ENCODE data around the gene PIP.
"Not testable (repeated sequence)": the region's sequence is repeated elsewhere in the genome, so short reads cannot be mapped to it uniquely, and the experiment has no call there.

Gene PIP

GRCh38 chr7:143177374-143178119, 45.7 kb downstream of the PIP start:
- Histone ChIP-seq H3K9me3 (ENCODE audit: control insufficient read depth in 1 of 2, low read length in 2 of 2) (peaks cover 0 to 5% of the 10 kb centered on the region in 2 donors), H3K4me3 (ENCODE audit: low read depth in 1 of 2, low read length in 2 of 2) (no peak overlapping the region), H3K27me3 (ENCODE audit: low read depth, low read length) (no peaks in the 10 kb centered on the region), H3K27ac (ENCODE audit: low read length) (no peak overlapping the region), H3K4me1 (ENCODE audit: control insufficient read depth in 1 of 2, insufficient read depth in 2 of 2, low read length in 2 of 2) (no peaks in the 10 kb centered on the region), H3K36me3 (ENCODE audit: control insufficient read depth in 1 of 2, insufficient read depth in 2 of 2, low read length in 2 of 2) (no peaks in the 10 kb centered on the region)

GRCh38 chr7:143180771-143181170, 48.9 kb downstream of the PIP start:
- not testable (repeated sequence) for H3K9me3 ChIP-seq (ENCODE audit: control insufficient read depth in 1 of 2, low read length in 2 of 2); H3K36me3 ChIP-seq (ENCODE audit: control insufficient read depth in 1 of 2, insufficient read depth in 2 of 2, low read length in 2 of 2); H3K27ac ChIP-seq (ENCODE audit: low read length); H3K4me1 ChIP-seq (ENCODE audit: control insufficient read depth in 1 of 2, insufficient read depth in 2 of 2, low read length in 2 of 2); H3K4me3 ChIP-seq (ENCODE audit: low read depth in 1 of 2, low read length in 2 of 2); H3K27me3 ChIP-seq (ENCODE audit: low read depth, low read length)

- peaks cover 0 to 5% of the 10 kb centered on the region in 2 donors for H3K9me3 ChIP-seq (ENCODE audit: control insufficient read depth in 1 of 2, low read length in 2 of 2)
- no peaks in the 10 kb centered on the region for H3K36me3 ChIP-seq (ENCODE audit: control insufficient read depth in 1 of 2, insufficient read depth in 2 of 2, low read length in 2 of 2)
- H3K4me1 ChIP-seq (ENCODE audit: control insufficient read depth in 1 of 2, insufficient read depth in 2 of 2, low read length in 2 of 2) = no peaks in the 10 kb centered on the region
- H3K27me3 ChIP-seq (ENCODE audit: low read depth, low read length) = no peaks in the 10 kb centered on the region
- no peak overlapping the region for H3K4me3 ChIP-seq (ENCODE audit: low read depth in 1 of 2, low read length in 2 of 2)
- no peak overlapping the region for H3K27ac ChIP-seq (ENCODE audit: low read length)
These were observed 49.5 kb downstream of the PIP start for GRCh38 chr7:143181349-143181748.

- Histone ChIP-seq H3K4me1 (ENCODE audit: control insufficient read depth in 1 of 2, insufficient read depth in 2 of 2, low read length in 2 of 2) (no peaks in the 10 kb centered on the region), H3K9me3 (ENCODE audit: control insufficient read depth in 1 of 2, low read length in 2 of 2) (peaks cover 0 to 1% of the 10 kb centered on the region in 2 donors), H3K36me3 (ENCODE audit: control insufficient read depth in 1 of 2, insufficient read depth in 2 of 2, low read length in 2 of 2) (no peaks in the 10 kb centered on the region), H3K27me3 (ENCODE audit: low read depth, low read length) (no peaks in the 10 kb centered on the region), H3K27ac (ENCODE audit: low read length) (no peak within 1 kb of the TSS), H3K4me3 (ENCODE audit: low read depth in 1 of 2, low read length in 2 of 2) (no peak within 1 kb of the TSS)
These were observed 51.1 kb downstream of the PIP start, which contains the start of gene TAS2R39 for GRCh38 chr7:143183024-143183423. Gene TAS2R39, plus strand, starts transcription at chr7:143183419. Its CDS starts 0 bp downstream, at chr7:143183419.

- Histone ChIP-seq H3K36me3 (ENCODE audit: control insufficient read depth in 1 of 2, insufficient read depth in 2 of 2, low read length in 2 of 2) (no peaks in the 10 kb centered on the region), H3K4me3 (ENCODE audit: low read depth in 1 of 2, low read length in 2 of 2) (no peak overlapping the region), H3K27ac (ENCODE audit: low read length) (no peak overlapping the region), H3K27me3 (ENCODE audit: low read depth, low read length) (no peaks in the 10 kb centered on the region), H3K4me1 (ENCODE audit: control insufficient read depth in 1 of 2, insufficient read depth in 2 of 2, low read length in 2 of 2) (no peaks in the 10 kb centered on the region), H3K9me3 (ENCODE audit: control insufficient read depth in 1 of 2, low read length in 2 of 2) (no peaks in the 10 kb centered on the region)
These were observed 53.7 kb downstream of the PIP start for GRCh38 chr7:143185551-143185950.

GRCh38 chr7:143188994-143189393, 57.1 kb downstream of the PIP start:
- no peak overlapping the region for H3K4me3 ChIP-seq (ENCODE audit: low read depth in 1 of 2, low read length in 2 of 2)
- no peaks in the 10 kb centered on the region for H3K36me3 ChIP-seq (ENCODE audit: control insufficient read depth in 1 of 2, insufficient read depth in 2 of 2, low read length in 2 of 2)
- no peak overlapping the region for H3K27ac ChIP-seq (ENCODE audit: low read length)
- H3K27me3 ChIP-seq (ENCODE audit: low read depth, low read length) = no peaks in the 10 kb centered on the region
- no peaks in the 10 kb centered on the region for H3K9me3 ChIP-seq (ENCODE audit: control insufficient read depth in 1 of 2, low read length in 2 of 2)
- H3K4me1 ChIP-seq (ENCODE audit: control insufficient read depth in 1 of 2, insufficient read depth in 2 of 2, low read length in 2 of 2) = no peaks in the 10 kb centered on the region

All from muscle layer of duodenum (tissue), 2 donors.